Measurements from ENCODE around the gene FAM170B. TPM values are rescaled to one million over a fixed set of nuclear protein-coding genes. Genes with fewer than 3 reads are reported as not detected.

The FAM170B gene
- total and polyA plus RNA-seq, 7 experiments from 2014 or later: 0.15 TPM; not detected in 6

DNA sequence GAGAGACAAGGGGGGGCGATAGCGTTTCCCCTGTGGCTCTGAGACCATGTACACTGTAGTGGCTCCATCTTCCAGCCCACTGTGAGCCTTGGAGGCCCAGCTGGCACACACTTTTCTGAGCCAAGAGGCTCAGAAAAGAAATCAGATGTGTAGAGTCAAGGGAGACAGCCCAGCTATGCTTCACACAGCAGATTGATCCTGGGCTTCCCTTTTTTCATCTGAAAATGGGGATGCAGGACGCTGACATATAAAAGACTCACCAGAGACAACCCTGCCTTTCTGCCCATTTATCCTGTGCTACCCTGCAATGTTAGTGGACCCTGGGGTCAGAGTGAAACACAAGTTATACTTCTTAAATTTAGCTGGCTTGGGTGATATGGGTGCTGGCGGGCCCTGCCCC, 40.0 kb upstream of the FAM170B start:
- POLR2A ChIA-PET: no interaction called here
- no peak for DNase-seq
- peaks cover 0 to 23% (median 5%) of the 10 kb centered on the region in 5 donors for H3K27me3 Mint-ChIP-seq
- Histone ChIP-seq H3K27me3 (ENCODE audit: control insufficient read depth in 2 of 2, insufficient read depth in 2 of 2, low read length in 2 of 2) (no peaks in the 10 kb centered on the region), H3K9me3 (ENCODE audit: control insufficient read depth in 2 of 3, low read length in 3 of 3) (no peaks in the 10 kb centered on the region), H3K27ac (ENCODE audit: low read depth, low read length) (no peak overlapping the region), H3K4me1 (ENCODE audit: control insufficient read depth in 2 of 2, insufficient read depth in 2 of 2, low read length in 2 of 2) (no peaks in the 10 kb centered on the region), H3K36me3 (ENCODE audit: control insufficient read depth in 2 of 3, insufficient read depth in 3 of 3, low read length in 3 of 3) (no peaks in the 10 kb centered on the region), H3K4me3 (ENCODE audit: low read length) (no peak overlapping the region)
- ATAC-seq: no peak
- no peaks in the 10 kb centered on the region for H3K9me3 Mint-ChIP-seq
- H3K36me3 Mint-ChIP-seq: peaks cover 0 to 8% (median 0%) of the 10 kb centered on the region in 5 donors
- no peak overlapping the region for H3K4me3 Mint-ChIP-seq
- H3K27ac Mint-ChIP-seq: no peak overlapping the region
- H3K4me1 Mint-ChIP-seq: peaks cover 0 to 37% (median 0%) of the 10 kb centered on the region in 7 donors
- intact Hi-C loops (cut with micrococcal nuclease): no loop called here
- CTCF ChIA-PET: no interaction called here

- ChIA-PET CTCF (no interaction called here), POLR2A (no interaction called here)
- H3K27ac Mint-ChIP-seq: no peak overlapping the region
- Histone ChIP-seq H3K9me3 (ENCODE audit: control insufficient read depth in 2 of 3, low read length in 3 of 3) (no peaks in the 10 kb centered on the region), H3K27ac (ENCODE audit: low read depth, low read length) (no peak overlapping the region), H3K36me3 (ENCODE audit: control insufficient read depth in 2 of 3, insufficient read depth in 3 of 3, low read length in 3 of 3) (no peaks in the 10 kb centered on the region), H3K27me3 (ENCODE audit: control insufficient read depth in 2 of 2, insufficient read depth in 2 of 2, low read length in 2 of 2) (no peaks in the 10 kb centered on the region), H3K4me1 (ENCODE audit: control insufficient read depth in 2 of 2, insufficient read depth in 2 of 2, low read length in 2 of 2) (no peaks in the 10 kb centered on the region), H3K4me3 (ENCODE audit: low read length) (no peak overlapping the region)
- H3K36me3 Mint-ChIP-seq: peaks cover 0 to 6% (median 0%) of the 10 kb centered on the region in 5 donors
- ATAC-seq: no peak
- no peaks in the 10 kb centered on the region for H3K9me3 Mint-ChIP-seq
- DNase-seq: no peak
- peaks cover 0 to 25% (median 5%) of the 10 kb centered on the region in 5 donors for H3K27me3 Mint-ChIP-seq
- no peak overlapping the region for H3K4me3 Mint-ChIP-seq
- intact Hi-C loops (cut with micrococcal nuclease): no loop called here
- H3K4me1 Mint-ChIP-seq: peaks cover 0 to 32% (median 0%) of the 10 kb centered on the region in 7 donors
Measured at GRCh38 chr10:49173201-49173772, 39.5 kb upstream of the FAM170B start.

GRCh38 chr10:49172777-49173132, 38.9 kb upstream of the FAM170B start:
- peaks cover 0 to 27% (median 0%) of the 10 kb centered on the region in 7 donors for H3K4me1 Mint-ChIP-seq
- H3K9me3 ChIP-seq (ENCODE audit: control insufficient read depth in 2 of 3, low read length in 3 of 3): no peaks in the 10 kb centered on the region
- H3K27me3 Mint-ChIP-seq: peaks cover 0 to 24% (median 5%) of the 10 kb centered on the region in 5 donors
- no peak overlapping the region for H3K4me3 Mint-ChIP-seq
- H3K27me3 ChIP-seq (ENCODE audit: control insufficient read depth in 2 of 2, insufficient read depth in 2 of 2, low read length in 2 of 2): no peaks in the 10 kb centered on the region
- H3K4me3 ChIP-seq (ENCODE audit: low read length): no peak overlapping the region
- no peaks in the 10 kb centered on the region for H3K9me3 Mint-ChIP-seq
- no peak for ATAC-seq
- CTCF ChIA-PET: no interaction called here
- no peak for DNase-seq
- intact Hi-C loops (cut with micrococcal nuclease): no loop called here
- H3K4me1 ChIP-seq (ENCODE audit: control insufficient read depth in 2 of 2, insufficient read depth in 2 of 2, low read length in 2 of 2): no peaks in the 10 kb centered on the region
- peaks cover 0 to 2% (median 0%) of the 10 kb centered on the region in 5 donors for H3K36me3 Mint-ChIP-seq
- no peak overlapping the region for H3K27ac Mint-ChIP-seq
- no peak overlapping the region for H3K27ac ChIP-seq (ENCODE audit: low read depth, low read length)
- POLR2A ChIA-PET: no interaction called here
- no peaks in the 10 kb centered on the region for H3K36me3 ChIP-seq (ENCODE audit: control insufficient read depth in 2 of 3, insufficient read depth in 3 of 3, low read length in 3 of 3)

- no peak for ATAC-seq
- Mint-ChIP-seq H3K4me3 (no peak overlapping the region), H3K4me1 (peaks cover 0 to 21% (median 0%) of the 10 kb centered on the region in 7 donors), H3K36me3 (peaks cover 0 to 2% (median 0%) of the 10 kb centered on the region in 5 donors), H3K27ac (no peak overlapping the region), H3K27me3 (peaks cover 0 to 21% (median 5%) of the 10 kb centered on the region in 5 donors), H3K9me3 (no peaks in the 10 kb centered on the region)
- ChIA-PET POLR2A (no interaction called here), CTCF (no interaction called here)
- H3K4me1 ChIP-seq (ENCODE audit: control insufficient read depth in 2 of 2, insufficient read depth in 2 of 2, low read length in 2 of 2): no peaks in the 10 kb centered on the region
- no peak for DNase-seq
- H3K27me3 ChIP-seq (ENCODE audit: control insufficient read depth in 2 of 2, insufficient read depth in 2 of 2, low read length in 2 of 2): no peaks in the 10 kb centered on the region
- H3K4me3 ChIP-seq (ENCODE audit: low read length): no peak overlapping the region
- no peaks in the 10 kb centered on the region for H3K9me3 ChIP-seq (ENCODE audit: control insufficient read depth in 2 of 3, low read length in 3 of 3)
- intact Hi-C loops (cut with micrococcal nuclease): no loop called here
- no peaks in the 10 kb centered on the region for H3K36me3 ChIP-seq (ENCODE audit: control insufficient read depth in 2 of 3, insufficient read depth in 3 of 3, low read length in 3 of 3)
- no peak overlapping the region for H3K27ac ChIP-seq (ENCODE audit: low read depth, low read length)
Measured at GRCh38 chr10:49172061-49172776, 38.4 kb upstream of the FAM170B start.

GRCh38 chr10:49171326-49172060, 37.7 kb upstream of the FAM170B start:
- ChIA-PET POLR2A (no interaction called here), CTCF (no interaction called here)
- Mint-ChIP-seq H3K36me3 (peaks cover 0 to 2% (median 0%) of the 10 kb centered on the region in 5 donors), H3K4me1 (peaks cover 0 to 17% (median 0%) of the 10 kb centered on the region in 7 donors), H3K27me3 (peaks cover 0 to 18% (median 4%) of the 10 kb centered on the region in 5 donors), H3K27ac (no peak overlapping the region), H3K4me3 (no peak overlapping the region), H3K9me3 (no peaks in the 10 kb centered on the region)
- no peak overlapping the region for H3K4me3 ChIP-seq (ENCODE audit: low read length)
- intact Hi-C loops (cut with micrococcal nuclease): no loop called here
- H3K36me3 ChIP-seq (ENCODE audit: control insufficient read depth in 2 of 3, insufficient read depth in 3 of 3, low read length in 3 of 3): no peaks in the 10 kb centered on the region
- no peak overlapping the region for H3K27ac ChIP-seq (ENCODE audit: low read depth, low read length)
- ATAC-seq (no peak), DNase-seq (no peak)
- no peaks in the 10 kb centered on the region for H3K27me3 ChIP-seq (ENCODE audit: control insufficient read depth in 2 of 2, insufficient read depth in 2 of 2, low read length in 2 of 2)
- H3K9me3 ChIP-seq (ENCODE audit: control insufficient read depth in 2 of 3, low read length in 3 of 3): no peaks in the 10 kb centered on the region
- no peaks in the 10 kb centered on the region for H3K4me1 ChIP-seq (ENCODE audit: control insufficient read depth in 2 of 2, insufficient read depth in 2 of 2, low read length in 2 of 2)

DNA sequence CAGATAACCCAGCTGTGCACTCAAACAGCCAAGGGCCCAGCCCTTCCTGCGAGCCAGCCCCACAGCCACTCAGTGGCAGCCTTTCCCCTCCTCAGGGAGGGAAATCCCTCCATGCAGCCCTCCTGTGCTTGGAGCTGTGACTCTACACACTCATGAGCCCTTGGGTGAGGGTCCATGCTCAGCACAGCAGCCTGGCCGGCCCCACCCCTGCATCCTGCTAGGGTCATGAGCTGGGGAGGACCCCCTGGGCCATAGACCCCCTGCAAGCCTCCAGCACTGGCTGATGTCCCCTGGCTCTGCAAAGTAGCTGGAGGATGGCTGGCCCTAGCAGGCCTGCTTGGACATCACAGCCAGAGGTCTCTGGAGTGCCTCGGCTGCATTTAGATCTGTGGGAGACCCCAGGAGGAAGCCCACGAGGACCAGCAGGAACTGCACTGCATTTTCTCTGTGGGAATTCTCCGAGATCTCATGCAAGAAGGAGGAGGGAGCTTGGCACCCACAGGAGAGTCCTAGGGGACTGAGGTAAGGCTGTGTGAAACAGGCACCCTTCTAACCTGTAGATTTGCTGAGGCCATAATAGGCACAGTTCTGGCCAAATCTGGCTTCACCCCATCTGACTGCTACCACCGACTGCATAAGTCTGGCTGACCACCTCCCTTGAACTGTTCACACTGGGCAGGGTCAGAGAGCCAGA, 37.0 kb upstream of the FAM170B start:
- H3K36me3 ChIP-seq (ENCODE audit: control insufficient read depth in 2 of 3, insufficient read depth in 3 of 3, low read length in 3 of 3): no peaks in the 10 kb centered on the region
- Mint-ChIP-seq H3K9me3 (no peaks in the 10 kb centered on the region), H3K27ac (no peak overlapping the region), H3K4me1 (peaks cover 0 to 16% (median 0%) of the 10 kb centered on the region in 7 donors), H3K27me3 (peaks cover 0 to 18% (median 3%) of the 10 kb centered on the region in 5 donors), H3K36me3 (no peaks in the 10 kb centered on the region), H3K4me3 (no peak overlapping the region)
- no peak overlapping the region for H3K27ac ChIP-seq (ENCODE audit: low read depth, low read length)
- no peak overlapping the region for H3K4me3 ChIP-seq (ENCODE audit: low read length)
- ChIA-PET CTCF (no interaction called here), POLR2A (no interaction called here)
- no peaks in the 10 kb centered on the region for H3K9me3 ChIP-seq (ENCODE audit: control insufficient read depth in 2 of 3, low read length in 3 of 3)
- DNase-seq: no peak
- intact Hi-C loops (cut with micrococcal nuclease): no loop called here
- no peaks in the 10 kb centered on the region for H3K4me1 ChIP-seq (ENCODE audit: control insufficient read depth in 2 of 2, insufficient read depth in 2 of 2, low read length in 2 of 2)
- no peak for ATAC-seq
- no peaks in the 10 kb centered on the region for H3K27me3 ChIP-seq (ENCODE audit: control insufficient read depth in 2 of 2, insufficient read depth in 2 of 2, low read length in 2 of 2)

Data from naive thymus-derived CD4-positive, alpha-beta T cell (primary cell).